HS-5 (cell line): ENCODE results near the gene EFCAB14.
"Not testable (repeated sequence)": the region's sequence is repeated elsewhere in the genome, so short reads cannot be mapped to it uniquely, and the experiment has no call there.

ENCODE experiments used
- DNase-seq: peaks from one replicate; pipeline ENCODE4 v3.0.0-alpha.2; 2012; ENCODE audit warnings: low read depth

EFCAB14 gene

DNA sequence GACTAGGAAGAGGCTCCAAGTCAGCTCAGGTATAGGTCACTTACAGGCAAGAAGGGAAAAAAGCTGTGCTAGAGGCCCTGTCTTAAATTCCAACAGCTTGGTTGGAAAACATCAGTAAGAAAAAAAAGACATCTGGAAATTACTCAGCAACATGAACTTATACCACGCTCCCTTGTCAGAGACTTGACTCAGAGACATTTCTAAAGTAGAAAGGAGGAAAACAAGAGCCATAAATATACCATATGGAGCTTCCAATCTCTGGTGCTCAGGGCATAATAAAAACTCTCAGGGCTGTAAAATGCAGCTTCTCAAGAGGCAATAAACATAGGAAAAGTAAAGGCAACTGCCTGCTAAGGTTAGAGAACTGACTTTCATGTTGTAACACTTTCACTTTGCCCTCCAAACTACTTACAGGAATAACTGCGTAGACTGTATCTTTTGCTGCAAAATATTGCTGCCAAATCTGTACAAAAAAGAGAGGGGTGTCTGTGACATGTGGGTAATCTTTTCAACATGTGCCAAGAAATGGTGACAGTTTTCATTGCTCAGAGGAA, 65.4 kb downstream of the EFCAB14 start:
- no peak for DNase-seq

DNA sequence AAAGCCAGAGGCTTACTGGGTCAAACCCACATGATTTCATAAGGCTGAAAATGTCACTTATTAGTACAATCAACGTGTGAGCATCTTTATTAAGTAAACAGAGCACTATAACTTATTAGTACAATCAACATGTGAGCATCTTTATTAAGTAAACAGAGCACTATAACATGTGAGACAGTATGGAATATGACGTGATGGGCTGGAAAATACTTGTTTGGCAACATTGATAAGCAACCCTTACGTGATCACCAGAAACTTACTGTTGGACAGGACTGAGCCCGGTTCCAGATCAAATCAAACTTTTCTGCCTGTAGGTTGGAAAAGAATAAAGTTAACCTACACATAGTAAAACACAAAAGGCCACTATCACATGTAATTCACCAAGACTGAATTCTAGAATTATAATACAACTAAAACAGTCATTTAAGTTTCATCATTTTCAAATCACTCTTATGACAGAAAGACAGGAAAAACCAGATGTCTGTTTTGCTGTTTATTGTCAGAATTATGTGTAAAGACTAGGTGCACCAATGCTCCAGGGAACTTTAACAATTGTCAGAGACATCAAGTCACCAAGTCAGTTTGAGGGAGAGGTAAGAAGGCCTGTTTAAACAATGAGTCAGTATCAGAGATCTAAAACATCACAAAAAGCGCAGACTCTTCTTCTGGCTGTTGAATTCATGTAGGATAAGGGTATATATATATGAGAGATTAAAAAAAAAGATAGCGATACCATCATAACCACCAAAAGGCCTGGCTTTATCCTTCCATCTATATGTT, 66.4 kb downstream of the EFCAB14 start:
- DNase-seq: no peak

DNA sequence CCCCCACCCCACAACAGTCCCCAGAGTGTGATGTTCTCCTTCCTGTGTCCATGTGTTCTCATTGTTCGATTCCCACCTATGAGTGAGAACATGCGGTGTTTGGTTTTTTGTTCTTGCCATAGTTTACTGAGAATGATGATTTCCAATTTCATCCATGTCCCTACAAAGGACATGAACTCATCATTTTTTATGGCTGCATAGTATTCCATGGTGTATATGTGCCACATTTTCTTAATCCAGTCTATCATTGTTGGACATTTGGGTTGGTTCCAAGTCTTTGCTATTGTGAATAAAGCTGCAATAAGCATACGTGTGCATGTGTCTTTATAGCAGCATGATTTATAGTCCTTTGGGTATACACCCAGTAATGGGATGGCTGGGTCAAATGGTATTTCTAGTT, 67.8 kb downstream of the EFCAB14 start:
- DNase-seq: not testable (repeated sequence)

- DNase-seq: no peak
Measured at GRCh38 chr1:46650491-46650890, 68.4 kb downstream of the EFCAB14 start.

- DNase-seq: no peak
Measured at GRCh38 chr1:46649764-46650163, 69.2 kb downstream of the EFCAB14 start.

DNA sequence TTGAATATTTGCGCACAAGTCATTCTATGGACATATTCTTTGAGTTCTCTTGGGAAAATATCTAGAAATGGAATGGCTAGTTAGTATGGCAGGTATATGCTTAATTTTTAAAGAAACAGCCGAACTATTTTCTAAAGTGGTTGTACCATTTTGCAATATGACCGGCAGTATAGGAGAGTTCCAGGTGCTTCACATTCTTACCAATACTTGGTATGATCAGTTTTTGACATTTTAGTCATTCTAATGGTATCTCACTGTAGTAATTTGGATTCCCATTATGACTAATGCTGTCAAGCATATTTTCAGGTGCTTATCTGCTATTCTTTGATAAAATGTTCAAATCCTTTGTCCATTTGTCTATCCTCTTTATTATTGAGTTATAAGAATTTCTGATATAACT, 71.3 kb downstream of the EFCAB14 start:
- no peak for DNase-seq

DNA sequence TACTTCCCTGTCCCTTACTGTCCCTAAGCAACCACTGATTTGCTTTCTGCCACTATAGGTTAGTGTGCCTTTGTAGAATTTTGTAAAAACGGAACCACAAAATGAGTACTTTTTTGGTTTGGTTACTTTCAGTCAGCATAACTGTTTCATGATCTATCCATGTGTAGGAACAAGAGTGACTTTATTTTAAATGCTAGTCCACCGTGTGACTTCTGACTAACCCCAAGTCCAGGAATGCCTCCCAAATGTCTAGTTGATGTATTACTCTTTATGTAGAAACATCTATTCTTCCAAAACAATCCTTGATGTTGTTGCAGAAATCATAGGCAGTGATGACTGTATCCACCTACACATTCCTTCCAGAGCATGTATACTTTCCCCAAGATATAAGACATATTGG, 72.1 kb downstream of the EFCAB14 start:
- no peak for DNase-seq

- DNase-seq: no peak
Measured at GRCh38 chr1:46646331-46646730, 72.6 kb downstream of the EFCAB14 start.

- no peak for DNase-seq
Measured at GRCh38 chr1:46645815-46646214, 73.1 kb downstream of the EFCAB14 start.

- peak; percentile 53 for DNase-seq
Measured at GRCh38 chr1:46643368-46643775, 75.5 kb downstream of the EFCAB14 start.

GRCh38 chr1:46642115-46642680, 76.7 kb downstream of the EFCAB14 start:
- DNase-seq: no peak

DNA sequence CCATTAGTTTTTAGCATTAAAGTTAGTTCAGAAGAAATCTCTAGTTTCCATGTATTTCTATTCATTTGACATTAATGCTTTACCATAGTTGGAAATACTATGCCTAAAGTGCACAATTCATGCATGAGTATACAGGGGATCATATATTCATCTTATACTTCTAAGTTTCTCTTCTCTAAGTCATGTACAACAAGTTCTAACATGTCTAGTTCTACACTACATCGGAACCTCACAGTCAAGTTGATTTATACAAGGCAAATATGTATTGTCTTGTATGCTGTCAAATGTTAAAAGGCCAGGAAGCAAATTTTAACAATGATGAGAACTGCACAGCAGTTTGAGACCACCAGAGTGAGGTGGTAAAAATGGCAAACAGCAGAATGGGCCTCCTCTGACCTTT, 79.4 kb downstream of the EFCAB14 start:
- no peak for DNase-seq

- no peak for DNase-seq
Measured at GRCh38 chr1:46638921-46639320, 80.0 kb downstream of the EFCAB14 start.

DNA sequence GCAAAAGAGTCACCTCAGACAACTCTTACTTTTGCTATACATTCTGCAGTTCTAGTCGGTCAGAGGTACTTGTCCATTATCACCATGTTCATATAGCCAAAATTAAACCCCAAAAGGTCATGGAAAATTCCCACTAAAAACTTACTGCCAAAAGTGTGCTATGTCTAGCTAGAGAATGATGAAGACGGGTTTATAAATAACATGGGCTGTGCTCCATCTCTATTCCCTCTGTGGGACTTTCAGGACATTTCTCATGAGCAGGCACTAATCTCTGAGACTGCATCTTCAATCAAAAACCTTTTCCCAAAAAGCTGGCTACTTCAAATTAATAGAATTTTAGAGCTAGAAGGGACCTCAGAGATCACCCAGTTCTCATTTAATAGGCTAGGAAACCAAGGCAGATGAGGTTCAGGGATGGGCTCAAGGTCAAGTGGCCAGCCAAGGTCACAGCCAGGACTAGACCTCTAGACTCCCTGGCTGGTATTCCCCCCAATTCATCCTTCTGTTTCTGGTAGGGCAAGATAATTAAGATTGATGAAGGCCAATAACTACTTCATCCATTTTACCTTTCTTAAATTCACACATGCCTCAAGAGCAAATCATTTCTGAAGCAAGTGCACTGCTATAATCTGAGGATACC, 81.3 kb downstream of the EFCAB14 start:
- DNase-seq: no peak

DNA sequence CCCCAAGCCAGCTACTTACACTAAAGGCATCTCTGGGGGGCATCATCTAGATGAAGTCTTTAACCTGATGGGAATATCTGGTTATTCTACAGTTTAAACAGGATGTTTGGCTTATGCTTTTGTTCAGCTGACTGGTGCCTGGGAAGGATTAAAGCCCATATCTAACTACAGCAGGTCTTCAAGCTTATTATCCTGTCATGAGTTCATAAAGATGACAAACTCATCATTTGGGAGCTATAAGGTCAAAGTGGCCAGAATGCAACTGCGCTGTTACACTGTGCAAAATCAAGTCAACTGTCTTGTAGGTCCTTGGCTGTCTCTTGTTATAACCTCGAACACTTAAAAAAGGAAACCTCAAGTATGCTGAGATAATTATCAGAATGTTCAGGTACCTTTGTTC, 83.7 kb downstream of the EFCAB14 start:
- DNase-seq: no peak

GRCh38 chr1:46630719-46631118, 88.2 kb downstream of the EFCAB14 start:
- no peak for DNase-seq
